ENCODE measurements around the gene MIER2.

The MIER2 gene

GRCh38 chr19:371501-372168 is 27.0 kb upstream of the MIER2 start:
- no peak overlapping the region for H3K4me3 ChIP-seq (ENCODE audit: low read length)
- peak; percentile 35 for DNase-seq (ENCODE audit: low read depth)
- TF ChIP-seq, protein P1, sequence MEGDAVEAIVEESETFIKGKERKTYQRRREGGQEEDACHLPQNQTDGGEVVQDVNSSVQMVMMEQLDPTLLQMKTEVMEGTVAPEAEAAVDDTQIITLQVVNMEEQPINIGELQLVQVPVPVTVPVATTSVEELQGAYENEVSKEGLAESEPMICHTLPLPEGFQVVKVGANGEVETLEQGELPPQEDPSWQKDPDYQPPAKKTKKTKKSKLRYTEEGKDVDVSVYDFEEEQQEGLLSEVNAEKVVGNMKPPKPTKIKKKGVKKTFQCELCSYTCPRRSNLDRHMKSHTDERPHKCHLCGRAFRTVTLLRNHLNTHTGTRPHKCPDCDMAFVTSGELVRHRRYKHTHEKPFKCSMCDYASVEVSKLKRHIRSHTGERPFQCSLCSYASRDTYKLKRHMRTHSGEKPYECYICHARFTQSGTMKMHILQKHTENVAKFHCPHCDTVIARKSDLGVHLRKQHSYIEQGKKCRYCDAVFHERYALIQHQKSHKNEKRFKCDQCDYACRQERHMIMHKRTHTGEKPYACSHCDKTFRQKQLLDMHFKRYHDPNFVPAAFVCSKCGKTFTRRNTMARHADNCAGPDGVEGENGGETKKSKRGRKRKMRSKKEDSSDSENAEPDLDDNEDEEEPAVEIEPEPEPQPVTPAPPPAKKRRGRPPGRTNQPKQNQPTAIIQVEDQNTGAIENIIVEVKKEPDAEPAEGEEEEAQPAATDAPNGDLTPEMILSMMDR (conservative IDR thresholded peaks at IDR 0.05; ENCODE audit: low read length) = no peak

DNA sequence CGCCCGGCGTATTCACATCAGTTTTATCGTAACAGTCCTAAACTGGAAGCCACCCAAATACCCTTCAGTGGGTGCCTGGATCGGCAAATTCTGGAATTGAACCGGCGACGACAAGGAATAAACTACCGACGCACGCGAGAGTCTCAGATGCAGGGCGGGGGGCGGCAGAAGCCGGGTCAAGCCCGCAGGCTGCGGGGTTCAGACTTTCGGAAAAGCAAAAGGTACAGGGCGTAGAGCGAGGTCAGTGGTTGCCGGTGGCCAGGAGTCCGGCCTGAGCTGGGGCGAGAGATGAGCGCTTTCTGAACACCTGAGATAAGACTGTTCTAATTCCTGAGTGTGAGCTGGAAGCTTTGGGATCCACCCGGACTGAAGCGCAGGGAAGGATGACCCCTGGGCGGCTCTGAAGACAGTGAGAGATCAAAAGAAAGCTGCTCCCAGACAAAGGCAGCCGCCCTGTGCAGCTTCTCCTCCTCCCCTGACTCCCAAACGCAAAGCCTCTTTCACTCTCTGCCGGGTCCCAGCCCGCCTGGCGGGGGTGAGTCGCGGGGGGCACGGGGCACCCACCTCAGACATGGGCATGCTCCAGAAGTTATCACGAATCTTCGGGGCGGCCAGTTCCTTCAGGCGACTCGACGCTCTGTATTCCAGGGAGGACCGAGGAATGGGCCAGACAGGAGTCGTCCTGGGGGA is 26.2 kb upstream of the MIER2 start:
- no peak for DNase-seq (ENCODE audit: low read depth)
- TF ChIP-seq, protein P1 (conservative IDR thresholded peaks at IDR 0.05; ENCODE audit: low read length) = no peak
- no peak overlapping the region for H3K4me3 ChIP-seq (ENCODE audit: low read length)

GRCh38 chr19:369876-370275 is 25.3 kb upstream of the MIER2 start:
- H3K4me3 ChIP-seq (ENCODE audit: low read length) = no peak overlapping the region
- no peak for DNase-seq (ENCODE audit: low read depth)

DNA sequence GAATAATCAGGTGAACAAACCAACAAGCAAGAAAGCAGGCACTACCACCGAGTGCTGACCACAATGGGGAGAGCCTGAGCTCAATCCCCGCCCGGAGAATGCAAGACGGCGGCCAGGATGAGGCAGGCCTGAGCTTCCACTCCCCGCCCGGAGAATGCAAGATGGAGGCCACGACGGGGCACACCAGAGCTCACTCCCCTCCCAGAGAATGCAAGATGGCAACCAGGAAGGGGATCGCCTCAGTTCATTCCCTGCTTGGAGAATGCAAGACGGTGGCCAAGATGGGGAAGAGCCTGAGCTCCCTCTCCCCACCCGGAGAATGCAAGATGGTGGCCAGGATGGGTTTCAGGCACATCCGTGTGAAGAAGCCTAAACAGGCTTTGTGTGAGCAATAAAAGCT is 24.7 kb upstream of the MIER2 start:
- no peak overlapping the region for H3K4me3 ChIP-seq (ENCODE audit: low read length)
- TF ChIP-seq, protein P1 (conservative IDR thresholded peaks at IDR 0.05; ENCODE audit: low read length) = no peak
- DNase-seq (ENCODE audit: low read depth) = no peak

More at GRCh38 chr19:369876-370275, 25.3 kb upstream of the MIER2 start:
- TF ChIP-seq, protein P1 (conservative IDR thresholded peaks at IDR 0.05; ENCODE audit: low read length) = no peak

DNA sequence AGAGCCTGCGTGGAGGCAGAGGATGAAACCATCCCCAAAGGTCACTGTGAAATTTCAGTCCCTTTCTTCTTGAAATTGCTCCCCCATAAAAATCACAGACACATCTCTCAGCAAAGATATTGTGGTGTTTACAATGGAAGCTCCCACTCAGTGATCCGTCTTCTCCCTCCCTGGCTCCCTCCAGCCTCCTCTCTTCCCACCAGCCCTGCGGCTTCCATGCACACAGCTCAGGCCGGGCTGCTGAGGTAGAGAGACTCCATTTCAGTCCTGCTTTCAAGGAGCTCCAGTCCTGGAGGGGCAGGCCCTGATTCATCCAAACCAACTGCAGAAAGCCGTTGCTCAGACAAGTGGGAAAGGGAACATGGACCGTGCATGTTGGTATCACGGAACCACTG is 24.0 kb upstream of the MIER2 start:
- DNase-seq (ENCODE audit: low read depth) = no peak

GRCh38 chr19:367963-368629 is 23.5 kb upstream of the MIER2 start:
- no peak overlapping the region for H3K4me3 ChIP-seq (ENCODE audit: low read length)
- TF ChIP-seq, protein P1 (conservative IDR thresholded peaks at IDR 0.05; ENCODE audit: low read length) = no peak
- DNase-seq (ENCODE audit: low read depth) = no peak

More for the DNA sequence above, 24.0 kb upstream of the MIER2 start:
- H3K4me3 ChIP-seq (ENCODE audit: low read length) = no peak overlapping the region
- TF ChIP-seq, protein P1 (conservative IDR thresholded peaks at IDR 0.05; ENCODE audit: low read length) = no peak

Measured in AG10803 (cell line).